ENCODE data around the gene ELOVL6.

ELOVL6 gene

DNA sequence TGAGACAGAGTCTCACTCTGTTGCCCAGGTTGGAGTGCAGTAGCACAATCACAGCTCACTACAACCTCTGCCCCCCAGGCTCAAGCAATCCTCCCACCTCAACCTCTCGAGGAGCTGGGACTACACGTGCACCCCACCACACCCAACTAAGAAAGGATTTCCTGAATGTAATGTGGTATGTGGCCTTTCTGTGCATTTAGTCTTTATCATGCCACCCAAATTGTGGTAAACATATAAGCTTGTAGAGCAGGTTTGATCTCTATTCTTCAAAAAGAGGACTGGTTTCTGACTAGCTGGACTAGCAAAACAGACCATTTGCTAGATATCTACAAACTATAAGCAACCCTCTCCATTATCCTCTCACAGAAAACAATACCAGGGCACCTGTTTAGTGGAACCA lies 33.6 kb downstream of the ELOVL6 start:
- Histone ChIP-seq H3K9ac (no peak overlapping the region), H3K4me3 (IDR thresholded peaks at IDR 0.05; ENCODE audit: insufficient read depth, low read depth, low read length) (no peak overlapping the region), H4K20me1 (ENCODE audit: insufficient read depth) (no peaks in the 10 kb centered on the region), H3K27me3 (ENCODE audit: insufficient read depth, low read depth) (no peaks in the 10 kb centered on the region), H3K4me1 (ENCODE audit: low read depth, poor library complexity, severe bottlenecking) (no peaks in the 10 kb centered on the region), H3K36me3 (ENCODE audit: insufficient read depth) (no peaks in the 10 kb centered on the region), H3K4me2 (no peak overlapping the region), H3K27ac (no peak overlapping the region), H2AFZ (ENCODE audit: low read depth) (no peak overlapping the region), H3K79me2 (ENCODE audit: insufficient read depth, low read depth) (no peaks in the 10 kb centered on the region)
- TF ChIP-seq, protein P1, sequence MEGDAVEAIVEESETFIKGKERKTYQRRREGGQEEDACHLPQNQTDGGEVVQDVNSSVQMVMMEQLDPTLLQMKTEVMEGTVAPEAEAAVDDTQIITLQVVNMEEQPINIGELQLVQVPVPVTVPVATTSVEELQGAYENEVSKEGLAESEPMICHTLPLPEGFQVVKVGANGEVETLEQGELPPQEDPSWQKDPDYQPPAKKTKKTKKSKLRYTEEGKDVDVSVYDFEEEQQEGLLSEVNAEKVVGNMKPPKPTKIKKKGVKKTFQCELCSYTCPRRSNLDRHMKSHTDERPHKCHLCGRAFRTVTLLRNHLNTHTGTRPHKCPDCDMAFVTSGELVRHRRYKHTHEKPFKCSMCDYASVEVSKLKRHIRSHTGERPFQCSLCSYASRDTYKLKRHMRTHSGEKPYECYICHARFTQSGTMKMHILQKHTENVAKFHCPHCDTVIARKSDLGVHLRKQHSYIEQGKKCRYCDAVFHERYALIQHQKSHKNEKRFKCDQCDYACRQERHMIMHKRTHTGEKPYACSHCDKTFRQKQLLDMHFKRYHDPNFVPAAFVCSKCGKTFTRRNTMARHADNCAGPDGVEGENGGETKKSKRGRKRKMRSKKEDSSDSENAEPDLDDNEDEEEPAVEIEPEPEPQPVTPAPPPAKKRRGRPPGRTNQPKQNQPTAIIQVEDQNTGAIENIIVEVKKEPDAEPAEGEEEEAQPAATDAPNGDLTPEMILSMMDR (conservative IDR thresholded peaks at IDR 0.05; ENCODE audit: low read depth, low read length), result no peak

DNA sequence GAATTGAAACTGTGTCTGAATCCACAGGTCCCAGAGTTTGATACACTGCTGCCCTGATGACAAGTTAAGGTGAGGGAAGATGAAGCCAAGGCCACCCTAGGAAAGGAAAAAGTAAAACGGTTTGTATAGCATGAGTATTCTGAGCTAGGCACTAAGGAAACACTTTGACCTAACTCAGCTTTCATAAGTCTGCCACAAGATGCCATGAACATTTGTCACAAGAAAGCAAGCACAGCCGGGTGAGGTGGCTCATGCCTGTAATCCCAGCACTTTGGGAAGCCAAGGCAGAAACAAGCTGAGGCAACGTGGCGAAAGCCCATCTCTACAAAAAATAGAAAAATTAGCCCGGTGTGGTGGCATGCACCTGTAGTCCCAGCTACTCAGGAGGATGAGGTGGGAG lies 34.2 kb downstream of the ELOVL6 start:
- no peaks in the 10 kb centered on the region for H3K36me3 ChIP-seq (ENCODE audit: insufficient read depth)
- TF ChIP-seq, protein P1 (conservative IDR thresholded peaks at IDR 0.05; ENCODE audit: low read depth, low read length), result no peak
- H4K20me1 ChIP-seq (ENCODE audit: insufficient read depth), result no peaks in the 10 kb centered on the region
- no peaks in the 10 kb centered on the region for H3K79me2 ChIP-seq (ENCODE audit: insufficient read depth, low read depth)
- no peak overlapping the region for H3K27ac ChIP-seq
- H3K9ac ChIP-seq, result no peak overlapping the region
- no peaks in the 10 kb centered on the region for H3K27me3 ChIP-seq (ENCODE audit: insufficient read depth, low read depth)
- no peak overlapping the region for H3K4me2 ChIP-seq
- H3K4me1 ChIP-seq (ENCODE audit: low read depth, poor library complexity, severe bottlenecking), result no peaks in the 10 kb centered on the region
- H2AFZ ChIP-seq (ENCODE audit: low read depth), result no peak overlapping the region
- no peak overlapping the region for H3K4me3 ChIP-seq (IDR thresholded peaks at IDR 0.05; ENCODE audit: insufficient read depth, low read depth, low read length)

DNA sequence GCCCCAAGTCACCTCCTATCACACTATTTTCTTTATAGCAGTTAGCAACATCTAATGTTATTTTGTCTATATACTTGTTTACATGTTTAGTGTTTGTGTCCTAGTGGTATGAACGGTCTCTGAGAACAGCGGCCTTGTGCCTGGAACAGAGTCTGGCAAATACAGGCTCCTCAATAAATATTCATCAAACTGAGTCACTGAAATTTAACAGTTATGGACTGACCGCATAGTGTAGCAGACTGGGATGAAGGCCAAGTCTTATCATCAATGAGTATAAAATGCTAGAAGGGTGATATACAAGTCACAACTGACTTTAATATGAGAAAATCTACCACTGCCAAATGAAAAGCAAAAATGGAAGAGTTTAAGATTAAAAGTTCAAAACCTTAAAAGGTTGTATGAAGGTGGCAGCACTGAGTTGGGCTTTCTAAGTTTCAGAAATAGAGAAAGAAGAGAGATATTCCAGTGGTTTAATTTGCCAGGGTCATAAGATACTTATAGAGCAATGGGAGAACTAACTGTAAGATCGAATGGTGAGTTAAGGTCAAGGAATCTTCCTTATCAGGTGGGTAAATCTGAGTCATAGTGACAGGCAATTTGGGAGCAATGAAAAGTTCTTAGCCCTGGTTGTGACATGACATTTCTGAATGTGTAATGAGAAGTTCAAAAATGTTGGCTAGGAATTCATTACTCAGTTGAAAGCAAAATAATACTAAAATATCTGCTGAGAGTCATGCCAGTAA lies 34.9 kb downstream of the ELOVL6 start:
- Histone ChIP-seq H3K4me3 (IDR thresholded peaks at IDR 0.05; ENCODE audit: insufficient read depth, low read depth, low read length) (no peak overlapping the region), H4K20me1 (ENCODE audit: insufficient read depth) (no peaks in the 10 kb centered on the region), H3K9ac (no peak overlapping the region), H3K27me3 (ENCODE audit: insufficient read depth, low read depth) (no peaks in the 10 kb centered on the region), H3K4me1 (ENCODE audit: low read depth, poor library complexity, severe bottlenecking) (no peaks in the 10 kb centered on the region), H3K79me2 (ENCODE audit: insufficient read depth, low read depth) (no peaks in the 10 kb centered on the region), H2AFZ (ENCODE audit: low read depth) (no peak overlapping the region), H3K27ac (no peak overlapping the region), H3K4me2 (no peak overlapping the region), H3K36me3 (ENCODE audit: insufficient read depth) (no peaks in the 10 kb centered on the region)
- TF ChIP-seq, protein P1 (conservative IDR thresholded peaks at IDR 0.05; ENCODE audit: low read depth, low read length), result no peak

DNA sequence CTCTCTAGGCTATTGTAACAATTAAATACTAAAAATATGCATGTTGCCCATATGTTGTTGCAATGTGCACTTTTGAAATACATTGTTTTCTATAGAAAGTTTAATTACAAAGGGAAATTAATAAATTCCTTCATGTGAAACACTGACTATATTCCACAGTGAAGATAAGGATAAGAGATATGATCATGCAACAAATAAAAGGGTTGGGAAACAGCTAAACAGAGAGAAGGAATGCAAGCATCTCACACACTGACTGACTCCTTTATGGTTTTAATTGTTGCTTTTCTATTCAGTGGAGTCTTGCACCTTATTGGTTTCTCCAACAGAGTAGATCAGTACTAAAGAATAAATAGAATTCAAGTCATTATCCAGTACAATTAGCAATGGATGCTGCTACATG lies 37.8 kb downstream of the ELOVL6 start:
- TF ChIP-seq, protein P1 (conservative IDR thresholded peaks at IDR 0.05; ENCODE audit: low read depth, low read length), result no peak
- Histone ChIP-seq H3K4me3 (IDR thresholded peaks at IDR 0.05; ENCODE audit: insufficient read depth, low read depth, low read length) (no peak overlapping the region), H4K20me1 (ENCODE audit: insufficient read depth) (no peaks in the 10 kb centered on the region), H3K79me2 (ENCODE audit: insufficient read depth, low read depth) (no peaks in the 10 kb centered on the region), H3K36me3 (ENCODE audit: insufficient read depth) (no peaks in the 10 kb centered on the region), H3K4me2 (no peak overlapping the region), H3K27me3 (ENCODE audit: insufficient read depth, low read depth) (no peaks in the 10 kb centered on the region), H2AFZ (ENCODE audit: low read depth) (no peak overlapping the region), H3K9ac (no peak overlapping the region), H3K4me1 (ENCODE audit: low read depth, poor library complexity, severe bottlenecking) (no peaks in the 10 kb centered on the region), H3K27ac (no peak overlapping the region)

Measured in KMS-11 (cell line).